Kidney epithelial cell (primary cell): ENCODE results near the gene PA2G4. TPM values are rescaled to one million over a fixed set of nuclear protein-coding genes. Genes with fewer than 3 reads are reported as not detected.
A peak's percentile ranks its signal among the peaks of the same experiment; 100 is the strongest.

Experiments used
- DNase-seq: peaks from one replicate; pipeline ENCODE4 v3.0.0-alpha.2; 2010; ENCODE audit warnings: low read depth
- H3K27me3 ChIP-seq: 2 replicates; pipeline ENCODE4 v1.6.0; 2011; ENCODE audit warnings: low read length; ENCODE audit not compliant: control insufficient read depth, insufficient read depth
- H3K36me3 ChIP-seq: 2 replicates; pipeline ENCODE4 v1.5.1; 2011; ENCODE audit warnings: low read length; ENCODE audit not compliant: control insufficient read depth, insufficient read depth
- H3K4me3 ChIP-seq: 2 replicates; pipeline ENCODE4 v1.5.1; 2011; ENCODE audit warnings: low read depth, mild to moderate bottlenecking, control low read depth, low read length
- total RNA-seq: library from RNA; depleted of rRNA; stranded (reverse); fragments of >200 nt; gene quantifications from 2 replicates; pipeline ENCODE4 v1.2.3, GENCODE V29; 2015
- TF ChIP-seq, protein P1 (sequence below): IDR thresholded peaks from 2 replicates; pipeline ENCODE4 v1.5.1; 2011; ENCODE audit warnings: mild to moderate bottlenecking, moderate library complexity, low read length, control low read depth, inconsistent platforms; ENCODE audit not compliant: insufficient read depth, poor library complexity, severe bottlenecking

The PA2G4 gene
- total RNA-seq, 1 donor from 2014 or later: 179 TPM

DNA sequence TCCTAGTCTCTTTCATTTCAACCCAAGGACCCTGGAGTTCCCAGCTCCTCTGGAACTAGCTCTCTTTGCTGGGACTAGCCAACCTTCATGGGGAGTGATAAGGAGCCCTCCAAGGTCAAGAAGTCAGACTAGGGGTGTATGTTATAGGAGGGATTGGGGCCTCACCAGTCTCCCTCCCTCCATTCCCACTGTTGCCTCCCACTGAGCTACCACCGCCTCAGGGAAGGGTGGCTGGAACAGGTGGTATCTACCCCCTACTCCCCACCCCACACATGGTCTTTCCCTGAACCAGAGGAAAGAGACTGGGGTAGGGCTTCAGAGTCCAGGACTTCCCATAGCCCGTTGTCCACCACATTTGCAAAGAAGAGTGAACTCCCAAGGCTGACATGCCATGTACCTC, 22.0 kb upstream of the PA2G4 start:
- Histone ChIP-seq H3K36me3 (no peaks in the 10 kb centered on the region), H3K27me3 (peaks cover 7% of the 10 kb centered on the region), H3K4me3 (no peak overlapping the region)
- DNase-seq: no peak
- TF ChIP-seq, protein P1, sequence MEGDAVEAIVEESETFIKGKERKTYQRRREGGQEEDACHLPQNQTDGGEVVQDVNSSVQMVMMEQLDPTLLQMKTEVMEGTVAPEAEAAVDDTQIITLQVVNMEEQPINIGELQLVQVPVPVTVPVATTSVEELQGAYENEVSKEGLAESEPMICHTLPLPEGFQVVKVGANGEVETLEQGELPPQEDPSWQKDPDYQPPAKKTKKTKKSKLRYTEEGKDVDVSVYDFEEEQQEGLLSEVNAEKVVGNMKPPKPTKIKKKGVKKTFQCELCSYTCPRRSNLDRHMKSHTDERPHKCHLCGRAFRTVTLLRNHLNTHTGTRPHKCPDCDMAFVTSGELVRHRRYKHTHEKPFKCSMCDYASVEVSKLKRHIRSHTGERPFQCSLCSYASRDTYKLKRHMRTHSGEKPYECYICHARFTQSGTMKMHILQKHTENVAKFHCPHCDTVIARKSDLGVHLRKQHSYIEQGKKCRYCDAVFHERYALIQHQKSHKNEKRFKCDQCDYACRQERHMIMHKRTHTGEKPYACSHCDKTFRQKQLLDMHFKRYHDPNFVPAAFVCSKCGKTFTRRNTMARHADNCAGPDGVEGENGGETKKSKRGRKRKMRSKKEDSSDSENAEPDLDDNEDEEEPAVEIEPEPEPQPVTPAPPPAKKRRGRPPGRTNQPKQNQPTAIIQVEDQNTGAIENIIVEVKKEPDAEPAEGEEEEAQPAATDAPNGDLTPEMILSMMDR: no peak

DNA sequence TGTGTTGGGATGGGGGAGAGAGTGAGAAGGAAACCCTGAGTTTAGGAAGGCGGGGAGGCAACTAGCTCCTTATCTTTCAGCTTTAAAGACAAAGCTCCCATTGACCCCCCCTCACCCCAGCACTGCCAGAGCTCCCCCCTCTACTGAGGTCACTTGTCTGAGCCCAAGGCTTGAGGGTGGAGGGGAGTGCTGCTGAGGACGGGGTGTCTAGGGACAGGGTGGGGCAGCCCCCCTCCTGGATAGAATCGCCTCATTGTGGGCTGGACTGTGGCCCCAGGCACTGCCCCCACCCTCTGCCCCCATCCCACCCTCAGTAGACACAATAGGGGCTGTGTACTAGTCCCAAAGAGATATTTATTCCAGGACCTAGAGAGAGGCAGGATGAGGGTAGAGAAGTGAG, 21.4 kb upstream of the PA2G4 start:
- no peak for DNase-seq
- Histone ChIP-seq H3K36me3 (no peaks in the 10 kb centered on the region), H3K4me3 (no peak overlapping the region), H3K27me3 (peaks cover 7% of the 10 kb centered on the region)
- TF ChIP-seq, protein P1: no peak

DNA sequence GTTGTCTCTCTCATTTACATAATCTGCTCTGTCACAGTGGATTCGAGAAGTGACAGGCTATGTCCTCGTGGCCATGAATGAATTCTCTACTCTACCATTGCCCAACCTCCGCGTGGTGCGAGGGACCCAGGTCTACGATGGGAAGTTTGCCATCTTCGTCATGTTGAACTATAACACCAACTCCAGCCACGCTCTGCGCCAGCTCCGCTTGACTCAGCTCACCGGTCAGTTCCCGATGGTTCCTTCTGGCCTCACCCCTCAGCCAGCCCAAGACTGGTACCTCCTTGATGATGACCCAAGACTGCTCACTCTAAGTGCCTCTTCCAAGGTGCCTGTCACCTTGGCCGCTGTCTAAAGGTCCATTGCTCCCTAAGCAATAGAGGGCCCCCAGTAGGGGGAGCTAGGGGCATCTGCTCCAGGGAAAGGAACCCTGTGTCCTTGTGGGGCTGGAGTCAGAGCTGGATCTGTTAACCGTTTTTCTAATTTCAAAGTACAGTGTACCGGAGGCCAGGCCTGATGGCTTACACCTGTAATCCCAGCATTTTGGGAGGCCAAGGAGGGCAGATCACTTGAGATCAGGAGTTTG, 19.3 kb upstream of the PA2G4 start:
- Histone ChIP-seq H3K36me3 (no peaks in the 10 kb centered on the region), H3K4me3 (no peak overlapping the region), H3K27me3 (peaks cover 7% of the 10 kb centered on the region)
- TF ChIP-seq, protein P1: peak; percentile 26
- no peak for DNase-seq

DNA sequence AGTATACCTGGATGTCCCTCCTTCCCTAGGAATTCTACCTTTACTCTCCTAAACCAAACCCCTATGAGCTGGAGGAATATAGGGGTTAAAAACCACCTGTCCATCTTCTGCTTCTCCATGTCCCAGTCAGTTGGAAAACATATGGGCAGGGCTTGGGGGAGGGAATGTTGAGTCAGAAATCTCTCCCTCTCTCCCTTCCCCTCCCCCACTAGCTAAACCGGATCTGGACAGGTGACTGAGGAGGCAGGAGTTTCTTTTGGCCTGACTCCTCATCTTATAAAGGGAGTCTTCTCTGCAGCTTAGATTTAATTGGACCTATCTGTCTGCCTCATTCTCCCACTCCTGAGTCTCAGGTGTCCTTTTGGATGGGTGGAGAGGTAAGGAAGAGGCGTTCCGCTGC, 18.3 kb upstream of the PA2G4 start:
- no peak for DNase-seq
- Histone ChIP-seq H3K36me3 (no peaks in the 10 kb centered on the region), H3K4me3 (no peak overlapping the region), H3K27me3 (no peaks in the 10 kb centered on the region)
- TF ChIP-seq, protein P1: no peak

DNA sequence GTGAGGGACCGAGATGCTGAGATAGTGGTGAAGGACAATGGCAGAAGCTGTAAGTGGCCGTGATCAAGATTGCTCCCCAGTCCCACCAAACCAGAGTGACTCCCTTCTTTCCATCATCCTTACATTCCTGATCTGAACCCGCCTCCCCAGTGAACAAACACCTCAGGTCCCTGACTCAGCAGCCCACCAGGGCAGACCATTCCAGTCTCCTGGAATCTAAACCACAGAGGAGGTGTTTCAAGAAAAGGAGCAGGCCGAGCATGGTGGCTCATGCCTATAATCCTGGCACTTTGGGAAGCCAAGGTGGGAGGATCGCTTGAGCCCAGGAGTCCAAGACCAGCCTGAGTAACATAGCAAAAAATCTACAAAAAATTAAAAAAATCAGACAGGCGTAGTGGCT, 17.8 kb upstream of the PA2G4 start:
- Histone ChIP-seq H3K36me3 (no peaks in the 10 kb centered on the region), H3K4me3 (no peak overlapping the region), H3K27me3 (no peaks in the 10 kb centered on the region)
- TF ChIP-seq, protein P1: no peak
- no peak for DNase-seq

DNA sequence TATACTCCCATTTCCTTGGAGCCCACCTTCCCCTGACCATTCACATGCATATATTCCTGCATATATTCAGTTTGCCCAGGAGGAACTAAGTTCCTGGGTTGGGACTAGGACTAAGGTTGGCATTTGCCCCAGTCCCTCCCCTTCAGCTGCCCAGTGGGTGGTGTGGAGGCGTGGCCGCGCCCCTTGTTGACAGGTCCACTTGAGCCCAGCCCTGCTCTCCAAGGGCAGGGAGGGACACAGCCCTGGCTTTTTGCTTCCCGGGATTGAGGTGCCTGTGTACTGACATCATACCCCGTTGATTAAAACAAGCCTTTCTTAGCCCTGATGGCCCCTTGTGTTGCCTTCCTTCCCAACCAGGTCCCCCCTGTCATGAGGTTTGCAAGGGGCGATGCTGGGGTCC, 17.1 kb upstream of the PA2G4 start:
- Histone ChIP-seq H3K4me3 (no peak overlapping the region), H3K27me3 (no peaks in the 10 kb centered on the region), H3K36me3 (no peaks in the 10 kb centered on the region)
- DNase-seq: no peak
- TF ChIP-seq, protein P1: no peak
